GM12878 (cell line): Measurements from ENCODE around the gene MOK. TPM values are rescaled to one million over a fixed set of nuclear protein-coding genes. Genes with fewer than 3 reads are reported as not detected.

ENCODE experiments used
- ATAC-seq: fragments of 200-7000 bp; cut with Tn5 transposase; 3 replicates; pipeline ENCODE4 v1.9.1; 2020; ENCODE audit warnings: mild to moderate bottlenecking, moderate library complexity
- BruUV-seq: library from RNA; stranded (reverse); fragments of 400-500 nt; replicated peaks from 2 replicates; lab custom pipeline; 2021; lab: Mats Ljungman, UMichigan
- CTCF ChIA-PET: fragments of 300-600 bp; sonication (Branson Sonifier 250); formaldehyde crosslinking; extraction: SDS; loops from one replicate; lab custom pipeline; 2021; ENCODE audit warnings: inconsistent platforms; lab: Yijun Ruan, JAX
- POLR2A ChIA-PET: fragments of 350-600 bp; formaldehyde crosslinking; extraction: SDS; loops from one replicate; lab custom pipeline; 2021; ENCODE audit warnings: inconsistent platforms; lab: Charles Lee
- RAD21 ChIA-PET: fragments of 300-600 bp; sonication (Branson Sonifier 250); formaldehyde crosslinking; loops from one replicate; lab custom pipeline; 2023; ENCODE audit warnings: antibody characterized with exemption; ENCODE audit not compliant: unreplicated experiment; lab: Charles Lee
- SMC1A ChIA-PET: fragments of 300-600 bp; sonication (Branson Sonifier 250); formaldehyde crosslinking; loops from one replicate; lab custom pipeline; 2023; ENCODE audit not compliant: unreplicated experiment, uncharacterized antibody; lab: Charles Lee
- DNase-seq: peaks from one replicate; pipeline ENCODE4 v3.0.0-alpha.2; 2011; ENCODE audit warnings: low read depth, low spot score
- FAIRE-seq: peaks from 3 replicates; lab custom pipeline; 2011; peaks lifted over from hg19 to GRCh38; lab: Jason Lieb, UNC
- H2AFZ ChIP-seq: 2 replicates; pipeline ENCODE4 v1.6.0; 2011; ENCODE audit warnings: low read depth, low read length, control low read depth; ENCODE audit not compliant: control insufficient read depth
- H3K27ac ChIP-seq: 2 replicates; pipeline ENCODE4 v1.5.1; 2011; ENCODE audit warnings: control low read depth; ENCODE audit not compliant: control insufficient read depth, insufficient read depth
- H3K27me3 ChIP-seq, 2 experiments: replicated peaks in 1 of 2; 2 replicates each; pipeline versions ENCODE4 v1.6.0 to v1.6.1; 2011; ENCODE audit warnings: low read length in 1 of 2; ENCODE audit not compliant: control insufficient read depth in 2 of 2, insufficient read depth in 2 of 2
- H3K36me3 ChIP-seq, 2 experiments: 2 replicates each; pipeline ENCODE4 v1.5.1; 2011; ENCODE audit warnings: low read length in 1 of 2; ENCODE audit not compliant: control insufficient read depth in 2 of 2, insufficient read depth in 2 of 2
- H3K4me1 ChIP-seq: 2 replicates; pipeline ENCODE4 v1.6.1; 2011; ENCODE audit warnings: mild to moderate bottlenecking, low read length, moderate library complexity, mixed read lengths; ENCODE audit not compliant: control insufficient read depth, insufficient read depth
- H3K4me2 ChIP-seq: 2 replicates; pipeline ENCODE4 v1.6.0; 2011; ENCODE audit warnings: control low read depth; ENCODE audit not compliant: control insufficient read depth, insufficient read depth
- H3K4me3 ChIP-seq: fragments of 200-600 bp; sonication (generic); 2 replicates; pipeline ENCODE4 v1.5.1; 2016
- H3K79me2 ChIP-seq: 2 replicates; pipeline ENCODE4 v1.6.0; 2011; ENCODE audit warnings: low read length; ENCODE audit not compliant: control insufficient read depth, insufficient read depth
- H3K9ac ChIP-seq: 2 replicates; pipeline ENCODE4 v1.8.0; 2011; ENCODE audit warnings: low read length, control low read depth, mixed read lengths; ENCODE audit not compliant: control insufficient read depth, insufficient read depth
- H3K9me3 ChIP-seq: replicated peaks from 3 replicates; pipeline ENCODE4 v1.5.1; 2011; ENCODE audit warnings: mild to moderate bottlenecking, low read length; ENCODE audit not compliant: control insufficient read depth, insufficient read depth
- H4K20me1 ChIP-seq: 2 replicates; pipeline ENCODE4 v1.6.0; 2011; ENCODE audit not compliant: control insufficient read depth, insufficient read depth
- CBX3 ChIP-seq: fragments of 200-600 bp; sonication (generic); IDR thresholded peaks from 2 replicates; pipeline ENCODE4 v1.6.1; 2016; ENCODE audit warnings: low read depth, borderline replicate concordance
- CBX5 ChIP-seq: sonication (generic); IDR thresholded peaks from 2 replicates; pipeline ENCODE4 v1.6.1; 2016; ENCODE audit warnings: low read depth, moderate library complexity, mild to moderate bottlenecking, inconsistent platforms
- DPF2 ChIP-seq: fragments of 450-650 bp; IDR thresholded peaks from 2 replicates; pipeline ENCODE4 v1.6.1; 2017; ENCODE audit warnings: mild to moderate bottlenecking
- KDM1A ChIP-seq: fragments of 200-600 bp; sonication (generic); IDR thresholded peaks from 2 replicates; pipeline ENCODE4 v1.6.1; 2016; ENCODE audit warnings: borderline replicate concordance
- PAX8 ChIP-seq: fragments of 450-650 bp; IDR thresholded peaks from 2 replicates; pipeline ENCODE4 v1.6.1; 2017; ENCODE audit warnings: mild to moderate bottlenecking, moderate library complexity
- RAD21 ChIP-seq: IDR thresholded peaks from 2 replicates; pipeline ENCODE4 v1.6.1; 2011; ENCODE audit warnings: mild to moderate bottlenecking, low read depth, low read length, moderate library complexity; ENCODE audit not compliant: insufficient read depth
- SIX5 ChIP-seq: IDR thresholded peaks from 2 replicates; pipeline ENCODE4 v1.6.1; 2011; ENCODE audit warnings: mild to moderate bottlenecking, low read depth, low read length, moderate library complexity; ENCODE audit not compliant: severe bottlenecking
- TCF7 ChIP-seq: IDR thresholded peaks from 2 replicates; pipeline ENCODE4 v1.6.1; 2014; ENCODE audit warnings: antibody characterized with exemption, borderline replicate concordance
- ZNF207 ChIP-seq: fragments of 450-650 bp; IDR thresholded peaks from 2 replicates; pipeline ENCODE4 v1.6.1; 2014; ENCODE audit warnings: antibody characterized with exemption, mild to moderate bottlenecking, borderline replicate concordance
- ZNF622 ChIP-seq: fragments of 450-650 bp; IDR thresholded peaks from 2 replicates; pipeline ENCODE4 v1.6.1; 2017; ENCODE audit warnings: mild to moderate bottlenecking, inconsistent platforms
- WGBS: methylation state at CpG from one replicate; pipeline ENCODE4 v1.1.6; 2016; ENCODE audit warnings: low lambda C conversion rate; ENCODE audit not compliant: insufficient replicate concordance, insufficient coverage; ENCODE audit errors: missing lambda C conversion rate; 5-methylcytosine and 5-hydroxymethylcytosine counted together
- in situ Hi-C: fragments of 300-500 bp; cut with MboI; formaldehyde crosslinking; loops from 9 replicates; pipeline ENCODE4 v1.14.3; 2018; ENCODE audit warnings: mixed read lengths
- intact Hi-C: fragments of 100-400 bp; cut with micrococcal nuclease; formaldehyde crosslinking; loops from one replicate; pipeline ENCODE4 v1.14.2; 2022; ENCODE audit not compliant: unreplicated experiment
- polyA plus RNA-seq, 11 experiments: library from polyadenylated mRNA; depleted of rRNA in 4 of 11; unstranded in 6 of 11; stranded (reverse) in 5 of 11; fragments of >200 nt; fragmentation: Nextera tagmentation in 4 of 11; fragmentation: Illumina TruSeq in 1 of 11; extraction: Ambion mirVana in 4 of 11; extraction: Trizol in 1 of 11; gene quantifications; 1 replicate in 1 of 11; 2 replicates in 10 of 11; pipeline versions ENCODE4 v1.2.1 to v1.2.3, GENCODE V29; 2011 to 2016; ENCODE audit warnings: inconsistent platforms in 2 of 11, missing spikeins in 2 of 11, low read depth in 1 of 11
- total RNA-seq, 4 experiments: library from RNA; depleted of rRNA in 3 of 4; stranded (reverse); fragments of >200 nt in 3 of 4; fragmentation: Illumina TruSeq in 1 of 4; extraction: Trizol in 1 of 4; gene quantifications; 2 replicates each; pipeline versions ENCODE4 v1.2.1 to v1.2.3, GENCODE V29; 2013 to 2021
- TF ChIP-seq, protein P1 (sequence below): fragments of 450-650 bp; IDR thresholded peaks from 2 replicates; pipeline ENCODE4 v1.6.1; 2018; ENCODE audit warnings: borderline replicate concordance, mild to moderate bottlenecking; ENCODE audit not compliant: partially characterized antibody
- TF ChIP-seq, protein P2 (sequence below): IDR thresholded peaks from 2 replicates; pipeline ENCODE4 v1.6.1; 2011; ENCODE audit warnings: borderline replicate concordance, low read depth, mild to moderate bottlenecking, moderate library complexity, low read length; ENCODE audit not compliant: insufficient read depth, poor library complexity, severe bottlenecking
- TF ChIP-seq, protein P3 (sequence below): fragments of 450-650 bp; IDR thresholded peaks from 2 replicates; pipeline ENCODE4 v1.6.1; 2016; ENCODE audit warnings: mild to moderate bottlenecking

Gene MOK
- total and polyA plus RNA-seq, 10 of the 15 experiments (the other 5 are each of a cell fraction or from before 2014, with no cell fraction given) = 0.10 to 3.0 (median 1.4) TPM

DNA sequence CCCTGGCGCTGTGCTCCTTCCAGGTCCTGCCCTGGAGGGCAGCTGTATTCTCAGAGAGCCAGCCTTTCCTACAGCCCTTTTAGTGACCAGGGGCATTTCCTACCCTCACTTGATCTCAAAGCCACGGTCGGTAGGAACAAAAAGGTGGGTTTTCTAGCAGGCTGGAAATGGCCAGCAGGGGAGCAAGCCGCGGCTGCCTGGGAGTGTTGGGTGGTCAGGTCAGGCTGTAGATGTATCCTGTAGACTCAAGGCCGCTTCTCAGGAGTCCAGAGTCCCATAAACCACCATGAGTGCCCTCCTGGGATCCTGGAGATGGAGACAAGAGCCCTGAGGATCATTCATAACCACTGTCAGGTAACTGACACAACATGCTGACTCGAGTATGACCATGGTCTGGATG, 39.1 kb upstream of the MOK start:
- POLR2A ChIA-PET = no interaction called here
- H3K4me3 ChIP-seq = no peak overlapping the region
- TF ChIP-seq ZNF622 (no peak), TCF7 (no peak), RAD21 (no peak)
- H3K4me2 ChIP-seq = no peak overlapping the region
- no peaks in the 10 kb centered on the region for H3K27me3 ChIP-seq
- no peaks in the 10 kb centered on the region for H3K79me2 ChIP-seq
- CTCF ChIA-PET = interaction anchor here (1.0 kb wide), 1 partner anchor 23 kb away, joined by 3 read pairs; no protein-coding TSS in a partner anchor
- RAD21 ChIA-PET = no interaction called here
- no peaks in the 10 kb centered on the region for H4K20me1 ChIP-seq
- in situ Hi-C loops (no loop called here), intact Hi-C loops (no loop called here)
- no peaks in the 10 kb centered on the region for H3K9me3 ChIP-seq
- BruUV-seq = no TSS peak
- 92% methylated on average over 7 of the region's 7 CpGs for WGBS
- H3K27ac ChIP-seq = no peak overlapping the region
- H3K36me3 ChIP-seq = peaks cover 0 to 11% of the 10 kb centered on the region in 2 experiments; a peak in 3 of 4 replicates
- no peak for FAIRE-seq
- no peak for ATAC-seq
- SMC1A ChIA-PET = no interaction called here
- no peaks in the 10 kb centered on the region for H3K4me1 ChIP-seq
- DNase-seq = no peak
- H2AFZ ChIP-seq = no peak overlapping the region
- no peak overlapping the region for H3K9ac ChIP-seq

DNA sequence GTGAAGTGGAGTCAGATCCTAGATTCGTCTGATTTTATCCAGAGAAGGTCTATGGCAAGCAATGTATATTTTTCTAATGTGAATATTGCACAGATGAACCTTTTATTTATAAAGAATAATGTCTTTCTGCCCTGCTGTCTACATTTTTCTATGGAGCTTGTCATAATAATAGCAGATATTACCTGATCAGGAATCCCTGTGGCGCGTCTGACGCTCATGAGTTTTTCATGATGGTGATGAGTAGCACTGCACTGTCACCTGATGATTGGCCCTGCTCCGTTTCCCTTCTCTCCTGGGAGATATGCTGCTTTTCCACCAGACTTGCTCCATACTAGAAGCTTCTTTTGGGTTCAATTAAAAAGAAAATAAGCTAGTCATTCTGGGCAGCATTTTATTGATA, 37.3 kb upstream of the MOK start:
- intact Hi-C loops = no loop called here
- Histone ChIP-seq H3K4me1 (no peaks in the 10 kb centered on the region), H3K27me3 (no peaks in the 10 kb centered on the region), H3K4me2 (no peak overlapping the region), H3K27ac (no peak overlapping the region), H2AFZ (no peak overlapping the region), H4K20me1 (no peaks in the 10 kb centered on the region), H3K9ac (no peak overlapping the region), H3K9me3 (no peaks in the 10 kb centered on the region), H3K4me3 (no peak overlapping the region), H3K79me2 (no peaks in the 10 kb centered on the region), H3K36me3 (peaks cover 0 to 8% of the 10 kb centered on the region in 2 experiments; a peak in 3 of 4 replicates)
- ATAC-seq (no peak), FAIRE-seq (no peak), DNase-seq (no peak)
- WGBS = 83% methylated on average over 5 of the region's 5 CpGs
- ChIA-PET CTCF (no interaction called here), POLR2A (no interaction called here), SMC1A (interaction anchor here (1.0 kb wide), 1 partner anchor 14 kb away, joined by 3 read pairs; no protein-coding TSS in a partner anchor), RAD21 (no interaction called here)
- in situ Hi-C loops = no loop called here
- no peak for TF ChIP-seq ZNF622
- TF ChIP-seq SIX5 = no peak
- no peak for TF ChIP-seq PAX8
- no peak for TF ChIP-seq DPF2
- TF ChIP-seq CBX3 = no peak
- no peak for TF ChIP-seq TCF7
- TF ChIP-seq, protein P1, sequence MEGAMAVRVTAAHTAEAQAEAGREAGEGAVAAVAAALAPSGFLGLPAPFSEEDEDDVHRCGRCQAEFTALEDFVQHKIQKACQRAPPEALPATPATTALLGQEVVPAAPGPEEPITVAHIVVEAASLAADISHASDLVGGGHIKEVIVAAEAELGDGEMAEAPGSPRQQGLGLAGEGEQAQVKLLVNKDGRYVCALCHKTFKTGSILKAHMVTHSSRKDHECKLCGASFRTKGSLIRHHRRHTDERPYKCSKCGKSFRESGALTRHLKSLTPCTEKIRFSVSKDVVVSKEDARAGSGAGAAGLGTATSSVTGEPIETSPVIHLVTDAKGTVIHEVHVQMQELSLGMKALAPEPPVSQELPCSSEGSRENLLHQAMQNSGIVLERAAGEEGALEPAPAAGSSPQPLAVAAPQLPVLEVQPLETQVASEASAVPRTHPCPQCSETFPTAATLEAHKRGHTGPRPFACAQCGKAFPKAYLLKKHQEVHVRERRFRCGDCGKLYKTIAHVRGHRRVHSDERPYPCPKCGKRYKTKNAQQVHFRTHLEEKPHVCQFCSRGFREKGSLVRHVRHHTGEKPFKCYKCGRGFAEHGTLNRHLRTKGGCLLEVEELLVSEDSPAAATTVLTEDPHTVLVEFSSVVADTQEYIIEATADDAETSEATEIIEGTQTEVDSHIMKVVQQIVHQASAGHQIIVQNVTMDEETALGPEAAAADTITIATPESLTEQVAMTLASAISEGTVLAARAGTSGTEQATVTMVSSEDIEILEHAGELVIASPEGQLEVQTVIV = no peak
- no peak for TF ChIP-seq CBX5
- TF ChIP-seq, protein P2, sequence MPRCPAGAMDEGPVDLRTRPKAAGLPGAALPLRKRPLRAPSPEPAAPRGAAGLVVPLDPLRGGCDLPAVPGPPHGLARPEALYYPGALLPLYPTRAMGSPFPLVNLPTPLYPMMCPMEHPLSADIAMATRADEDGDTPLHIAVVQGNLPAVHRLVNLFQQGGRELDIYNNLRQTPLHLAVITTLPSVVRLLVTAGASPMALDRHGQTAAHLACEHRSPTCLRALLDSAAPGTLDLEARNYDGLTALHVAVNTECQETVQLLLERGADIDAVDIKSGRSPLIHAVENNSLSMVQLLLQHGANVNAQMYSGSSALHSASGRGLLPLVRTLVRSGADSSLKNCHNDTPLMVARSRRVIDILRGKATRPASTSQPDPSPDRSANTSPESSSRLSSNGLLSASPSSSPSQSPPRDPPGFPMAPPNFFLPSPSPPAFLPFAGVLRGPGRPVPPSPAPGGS = no peak
- no peak for TF ChIP-seq ZNF207
- TF ChIP-seq KDM1A = no peak
- TF ChIP-seq, protein P3, sequence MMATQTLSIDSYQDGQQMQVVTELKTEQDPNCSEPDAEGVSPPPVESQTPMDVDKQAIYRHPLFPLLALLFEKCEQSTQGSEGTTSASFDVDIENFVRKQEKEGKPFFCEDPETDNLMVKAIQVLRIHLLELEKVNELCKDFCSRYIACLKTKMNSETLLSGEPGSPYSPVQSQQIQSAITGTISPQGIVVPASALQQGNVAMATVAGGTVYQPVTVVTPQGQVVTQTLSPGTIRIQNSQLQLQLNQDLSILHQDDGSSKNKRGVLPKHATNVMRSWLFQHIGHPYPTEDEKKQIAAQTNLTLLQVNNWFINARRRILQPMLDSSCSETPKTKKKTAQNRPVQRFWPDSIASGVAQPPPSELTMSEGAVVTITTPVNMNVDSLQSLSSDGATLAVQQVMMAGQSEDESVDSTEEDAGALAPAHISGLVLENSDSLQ = no peak
- BruUV-seq = no TSS peak
